ENCODE data around the gene PAX8. TPM values are rescaled to one million over a fixed set of nuclear protein-coding genes. Genes with fewer than 3 reads are reported as not detected.
"Not testable (repeated sequence)": the region's sequence is repeated elsewhere in the genome, so short reads cannot be mapped to it uniquely, and the experiment has no call there.

The PAX8 gene
- total and polyA plus RNA-seq, 10 of the 15 experiments (the other 5 are each of a cell fraction or from before 2014, with no cell fraction given), result 0.16 to 2.5 (median 0.97) TPM

DNA sequence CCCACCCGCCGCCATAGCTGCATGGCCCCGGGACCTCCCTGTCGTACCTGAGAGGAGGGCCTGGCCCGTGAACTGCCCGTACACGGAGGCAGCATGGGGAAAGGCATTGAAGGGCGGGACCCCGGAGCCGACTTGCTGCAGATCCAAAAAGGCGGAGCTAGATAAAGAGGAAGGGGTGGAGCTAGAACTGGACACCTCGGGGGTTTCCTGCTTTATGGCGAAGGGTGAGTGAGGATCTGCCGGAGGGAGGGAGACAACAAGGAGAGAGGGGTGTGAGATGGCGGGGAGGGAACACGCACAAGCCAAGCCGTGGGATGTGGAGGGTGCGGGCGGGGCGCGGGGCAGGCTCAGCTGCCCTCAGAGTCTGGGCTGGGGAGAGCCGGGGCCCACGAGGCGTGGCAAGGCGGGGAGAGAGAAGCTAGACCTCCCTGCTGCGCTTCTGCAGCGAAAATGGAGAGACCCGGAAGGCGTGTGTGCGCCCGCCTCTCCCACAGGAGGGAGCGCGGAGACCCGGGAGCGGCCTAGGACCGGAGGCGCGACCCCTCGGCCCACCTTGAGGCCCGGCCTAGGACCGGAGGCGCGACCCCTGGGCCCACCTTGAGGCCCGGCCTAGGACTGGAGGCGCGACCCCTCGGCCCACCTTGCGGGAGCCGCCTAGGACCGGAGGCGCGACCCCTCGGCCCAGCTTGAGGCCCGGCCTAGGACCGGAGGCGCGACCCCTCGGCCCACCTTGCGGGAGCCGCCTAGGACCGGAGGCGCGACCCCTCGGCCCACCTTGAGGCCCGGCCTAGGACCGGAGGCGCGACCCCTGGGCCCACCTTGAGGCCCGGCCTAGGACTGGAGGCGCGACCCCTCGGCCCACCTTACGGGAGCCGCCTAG lies 43.1 kb downstream of the PAX8 start:
- H3K4me1 ChIP-seq (ENCODE audit: control insufficient read depth, insufficient read depth, low read length); H3K36me3 ChIP-seq (ENCODE audit: control insufficient read depth in 2 of 2, insufficient read depth in 2 of 2, low read length in 1 of 2); in situ Hi-C loops (cut with MboI); H3K9me3 ChIP-seq (replicated peaks; ENCODE audit: control insufficient read depth, insufficient read depth, low read length); intact Hi-C loops (cut with micrococcal nuclease; ENCODE audit: unreplicated experiment); H3K4me2 ChIP-seq (ENCODE audit: control insufficient read depth, insufficient read depth); H3K27me3 ChIP-seq (replicated peaks in 1 of 2; ENCODE audit: control insufficient read depth in 2 of 2, insufficient read depth in 2 of 2, low read length in 1 of 2); H4K20me1 ChIP-seq (ENCODE audit: control insufficient read depth, insufficient read depth): not testable (repeated sequence)
- H3K79me2 ChIP-seq (ENCODE audit: control insufficient read depth, insufficient read depth, low read length), result peaks cover 15% of the 10 kb centered on the region
- H3K4me3 ChIP-seq, result peak overlapping the region; percentile 73
- BruUV-seq (replicated peaks), result TSS peak; percentile 85
- DNase-seq (ENCODE audit: low read depth, low spot score) (peak; percentile 43), ATAC-seq (peak; percentile 95), FAIRE-seq (peak; percentile 27)
- ChIA-PET CTCF (interaction anchor here (1.5 to 1.9 kb wide), 4 partner anchors 14 to 97 kb away, joined by 6 to 14 read pairs (median 8); no protein-coding TSS in a partner anchor), RAD21 (ENCODE audit: unreplicated experiment) (interaction anchor here (0.8 to 2.0 kb wide), 7 partner anchors 12 to 97 kb away, joined by 3 to 9 read pairs (median 5); partner anchors contain the start of gene PSD4), POLR2A (interaction anchor here (0.5 to 2.6 kb wide), 4 partner anchors 10 to 629 kb away, joined by 3 to 10 read pairs (median 4); partner anchors contain the start of gene PSD4), SMC1A (ENCODE audit: uncharacterized antibody, unreplicated experiment) (interaction anchor here (0.8 to 2.4 kb wide), 5 partner anchors 14 to 62 kb away, joined by 4 to 6 read pairs (median 4); partner anchors contain the start of gene PSD4)
- 72% methylated on average over 25 of the region's 74 CpGs for WGBS (ENCODE audit: insufficient coverage, insufficient replicate concordance, low lambda C conversion rate, missing lambda C conversion rate)
- H3K27ac ChIP-seq (ENCODE audit: control insufficient read depth, insufficient read depth), result peak overlapping the region; percentile 49
- H3K9ac ChIP-seq (ENCODE audit: control insufficient read depth, insufficient read depth, low read length), result peak overlapping the region; percentile 71
- peak overlapping the region; percentile 64 for H2AFZ ChIP-seq (ENCODE audit: control insufficient read depth, low read depth, low read length)
- TF ChIP-seq IKZF1 (conservative IDR thresholded peaks at IDR 0.05) (0 out of 2 replicates have a peak, but pooled peaks have one; percentile 32), SMAD1 (IDR thresholded peaks at IDR 0.05; ENCODE audit: low read depth, partially characterized antibody) (peak; percentile 41), NBN (IDR thresholded peaks at IDR 0.05) (0 out of 2 replicates have a peak, but pooled peaks have one; percentile 35), POLR2AphosphoS5 (IDR thresholded peaks at IDR 0.05; ENCODE audit: low read length) (peak; percentile 84), BHLHE40 (IDR thresholded peaks at IDR 0.05; ENCODE audit: borderline replicate concordance in 1 of 2, low read depth in 2 of 2, low read length in 1 of 2) (0 out of 4 replicates have a peak, but pooled peaks of 1 of the 2 experiments have one; percentile 9), SIN3A (IDR thresholded peaks at IDR 0.05; ENCODE audit: low read depth, low read length) (peak; percentile 72; the same call in 1 of the 2 replicates), HDGF (IDR thresholded peaks at IDR 0.05) (peak; percentile 78), TAF1 (IDR thresholded peaks at IDR 0.05; ENCODE audit: borderline replicate concordance, low read depth, low read length) (peak; percentile 70; the same call in 1 of the 2 replicates), POLR2A (IDR thresholded peaks at IDR 0.05; ENCODE audit: low read depth, low read length) (peak; percentile 84), CBFB (IDR thresholded peaks at IDR 0.05; ENCODE audit: low read depth) (0 out of 2 replicates have a peak, but pooled peaks have one; percentile 36), ATF7 (IDR thresholded peaks at IDR 0.05; ENCODE audit: low read depth) (peak; percentile 44; the same call in 1 of the 2 replicates), FOXK2 (IDR thresholded peaks at IDR 0.05) (peak; percentile 77), YY1 (IDR thresholded peaks at IDR 0.05; ENCODE audit: low read depth, low read length) (peak; percentile 62)
- TF ChIP-seq, protein P1, sequence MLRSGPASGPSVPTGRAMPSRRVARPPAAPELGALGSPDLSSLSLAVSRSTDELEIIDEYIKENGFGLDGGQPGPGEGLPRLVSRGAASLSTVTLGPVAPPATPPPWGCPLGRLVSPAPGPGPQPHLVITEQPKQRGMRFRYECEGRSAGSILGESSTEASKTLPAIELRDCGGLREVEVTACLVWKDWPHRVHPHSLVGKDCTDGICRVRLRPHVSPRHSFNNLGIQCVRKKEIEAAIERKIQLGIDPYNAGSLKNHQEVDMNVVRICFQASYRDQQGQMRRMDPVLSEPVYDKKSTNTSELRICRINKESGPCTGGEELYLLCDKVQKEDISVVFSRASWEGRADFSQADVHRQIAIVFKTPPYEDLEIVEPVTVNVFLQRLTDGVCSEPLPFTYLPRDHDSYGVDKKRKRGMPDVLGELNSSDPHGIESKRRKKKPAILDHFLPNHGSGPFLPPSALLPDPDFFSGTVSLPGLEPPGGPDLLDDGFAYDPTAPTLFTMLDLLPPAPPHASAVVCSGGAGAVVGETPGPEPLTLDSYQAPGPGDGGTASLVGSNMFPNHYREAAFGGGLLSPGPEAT (IDR thresholded peaks at IDR 0.05; ENCODE audit: low read depth), result peak; percentile 82
- TF ChIP-seq, protein P2, sequence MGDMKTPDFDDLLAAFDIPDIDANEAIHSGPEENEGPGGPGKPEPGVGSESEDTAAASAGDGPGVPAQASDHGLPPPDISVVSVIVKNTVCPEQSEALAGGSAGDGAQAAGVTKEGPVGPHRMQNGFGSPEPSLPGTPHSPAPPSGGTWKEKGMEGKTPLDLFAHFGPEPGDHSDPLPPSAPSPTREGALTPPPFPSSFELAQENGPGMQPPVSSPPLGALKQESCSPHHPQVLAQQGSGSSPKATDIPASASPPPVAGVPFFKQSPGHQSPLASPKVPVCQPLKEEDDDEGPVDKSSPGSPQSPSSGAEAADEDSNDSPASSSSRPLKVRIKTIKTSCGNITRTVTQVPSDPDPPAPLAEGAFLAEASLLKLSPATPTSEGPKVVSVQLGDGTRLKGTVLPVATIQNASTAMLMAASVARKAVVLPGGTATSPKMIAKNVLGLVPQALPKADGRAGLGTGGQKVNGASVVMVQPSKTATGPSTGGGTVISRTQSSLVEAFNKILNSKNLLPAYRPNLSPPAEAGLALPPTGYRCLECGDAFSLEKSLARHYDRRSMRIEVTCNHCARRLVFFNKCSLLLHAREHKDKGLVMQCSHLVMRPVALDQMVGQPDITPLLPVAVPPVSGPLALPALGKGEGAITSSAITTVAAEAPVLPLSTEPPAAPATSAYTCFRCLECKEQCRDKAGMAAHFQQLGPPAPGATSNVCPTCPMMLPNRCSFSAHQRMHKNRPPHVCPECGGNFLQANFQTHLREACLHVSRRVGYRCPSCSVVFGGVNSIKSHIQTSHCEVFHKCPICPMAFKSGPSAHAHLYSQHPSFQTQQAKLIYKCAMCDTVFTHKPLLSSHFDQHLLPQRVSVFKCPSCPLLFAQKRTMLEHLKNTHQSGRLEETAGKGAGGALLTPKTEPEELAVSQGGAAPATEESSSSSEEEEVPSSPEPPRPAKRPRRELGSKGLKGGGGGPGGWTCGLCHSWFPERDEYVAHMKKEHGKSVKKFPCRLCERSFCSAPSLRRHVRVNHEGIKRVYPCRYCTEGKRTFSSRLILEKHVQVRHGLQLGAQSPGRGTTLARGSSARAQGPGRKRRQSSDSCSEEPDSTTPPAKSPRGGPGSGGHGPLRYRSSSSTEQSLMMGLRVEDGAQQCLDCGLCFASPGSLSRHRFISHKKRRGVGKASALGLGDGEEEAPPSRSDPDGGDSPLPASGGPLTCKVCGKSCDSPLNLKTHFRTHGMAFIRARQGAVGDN (IDR thresholded peaks at IDR 0.05), result 0 out of 2 replicates have a peak, but pooled peaks have one; percentile 20
- TF ChIP-seq, protein P3, sequence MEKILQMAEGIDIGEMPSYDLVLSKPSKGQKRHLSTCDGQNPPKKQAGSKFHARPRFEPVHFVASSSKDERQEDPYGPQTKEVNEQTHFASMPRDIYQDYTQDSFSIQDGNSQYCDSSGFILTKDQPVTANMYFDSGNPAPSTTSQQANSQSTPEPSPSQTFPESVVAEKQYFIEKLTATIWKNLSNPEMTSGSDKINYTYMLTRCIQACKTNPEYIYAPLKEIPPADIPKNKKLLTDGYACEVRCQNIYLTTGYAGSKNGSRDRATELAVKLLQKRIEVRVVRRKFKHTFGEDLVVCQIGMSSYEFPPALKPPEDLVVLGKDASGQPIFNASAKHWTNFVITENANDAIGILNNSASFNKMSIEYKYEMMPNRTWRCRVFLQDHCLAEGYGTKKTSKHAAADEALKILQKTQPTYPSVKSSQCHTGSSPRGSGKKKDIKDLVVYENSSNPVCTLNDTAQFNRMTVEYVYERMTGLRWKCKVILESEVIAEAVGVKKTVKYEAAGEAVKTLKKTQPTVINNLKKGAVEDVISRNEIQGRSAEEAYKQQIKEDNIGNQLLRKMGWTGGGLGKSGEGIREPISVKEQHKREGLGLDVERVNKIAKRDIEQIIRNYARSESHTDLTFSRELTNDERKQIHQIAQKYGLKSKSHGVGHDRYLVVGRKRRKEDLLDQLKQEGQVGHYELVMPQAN (conservative IDR thresholded peaks at IDR 0.05), result peak; percentile 50; the same call in 1 of the 2 replicates

Data from GM12878 (cell line).